Left renal pelvis (tissue), 4 donors: ENCODE measurements around the gene ZNF679. TPM values are rescaled to one million over a fixed set of nuclear protein-coding genes. Genes with fewer than 3 reads are reported as not detected.
"Not testable (repeated sequence)": the region's sequence is repeated elsewhere in the genome, so short reads cannot be mapped to it uniquely, and the experiment has no call there.

Source experiments
- DNase-seq, 4 donors: peaks; one replicate each; pipeline ENCODE4 v3.0.0-alpha.2; 2013; ENCODE audit warnings: low read depth in 4 of 4, low spot score in 3 of 4
- polyA plus RNA-seq, 4 donors: library from polyadenylated mRNA; unstranded; fragments of 120-200 nt; gene quantifications; one replicate each; pipeline ENCODE4 v1.2.1, GENCODE V29; 2013; ENCODE audit not compliant: insufficient read length in 4 of 4

The ZNF679 gene
- not detected for polyA plus RNA-seq

GRCh38 chr7:64228174-64228573 lies at the start of gene ZNF679:
Gene ZNF679 (plus strand): TSS chr7:64228474. CDS start chr7:64249118, 20,644 bp downstream.
- DNase-seq: not testable (repeated sequence)

- no peak for DNase-seq
Observed at GRCh38 chr7:64180989-64181388, 47.3 kb upstream of the ZNF679 start.

GRCh38 chr7:64181586-64181985 lies 46.7 kb upstream of the ZNF679 start:
- DNase-seq: no peak

GRCh38 chr7:64182036-64182790 lies 46.1 kb upstream of the ZNF679 start:
- DNase-seq: no peak

GRCh38 chr7:64183126-64183742 lies 45.0 kb upstream of the ZNF679 start:
- DNase-seq: no peak

- no peak for DNase-seq
Observed at GRCh38 chr7:64183827-64184372, 44.4 kb upstream of the ZNF679 start.

- no peak for DNase-seq
Observed at GRCh38 chr7:64184376-64184775, 43.9 kb upstream of the ZNF679 start.

- no peak for DNase-seq
Observed at GRCh38 chr7:64187408-64187807, 40.9 kb upstream of the ZNF679 start.

GRCh38 chr7:64192148-64192704 lies 36.0 kb upstream of the ZNF679 start:
- DNase-seq: no peak

- no peak for DNase-seq
Observed at GRCh38 chr7:64192775-64193174, 35.5 kb upstream of the ZNF679 start.

- no peak for DNase-seq
Observed at GRCh38 chr7:64206903-64207302, 21.4 kb upstream of the ZNF679 start, which contains the start of gene ZNF735. Gene ZNF735 (plus strand): TSS chr7:64207203. CDS start chr7:64207203, 0 bp downstream.

GRCh38 chr7:64219710-64220298 lies 8.5 kb upstream of the ZNF679 start:
- not testable (repeated sequence) for DNase-seq

- DNase-seq: no peak
Observed at GRCh38 chr7:64223366-64223765, 4.9 kb upstream of the ZNF679 start.

GRCh38 chr7:64266341-64266919 lies 38.2 kb downstream of the ZNF679 start:
- no peak for DNase-seq

GRCh38 chr7:64277630-64278029 lies 49.4 kb downstream of the ZNF679 start:
- no peak for DNase-seq

- no peak for DNase-seq
Observed at GRCh38 chr7:64294701-64295420, 66.6 kb downstream of the ZNF679 start.

GRCh38 chr7:64297418-64297817 lies 69.1 kb downstream of the ZNF679 start:
- not testable (repeated sequence) for DNase-seq

- DNase-seq: no peak
Observed at GRCh38 chr7:64300641-64301405, 72.5 kb downstream of the ZNF679 start.
